SKM-1 treated with dmso at 0.1 percent for 144 hours (cell line): ENCODE measurements around the gene STAT2.
"Not testable (repeated sequence)": the region's sequence is repeated elsewhere in the genome, so short reads cannot be mapped to it uniquely, and the experiment has no call there.

Source experiments
- DNase-seq: peaks from one replicate; lab custom pipeline; 2025; ENCODE audit not compliant: unreplicated experiment; lab: John Stamatoyannopoulos, UW

Gene STAT2

GRCh38 chr12:56362130-56363059, 2.5 kb upstream of the STAT2 start, which contains the start of gene APOF:
Gene APOF (minus strand): TSS chr12:56362857. CDS start chr12:56362745, 112 bp downstream.
- no peak for DNase-seq

- DNase-seq: no peak
These were observed 1.7 kb upstream of the STAT2 start for GRCh38 chr12:56361487-56362129.

GRCh38 chr12:56358836-56359532, 923 bp downstream of the STAT2 start:
- no peak for DNase-seq

GRCh38 chr12:56351325-56351724, 8.6 kb downstream of the STAT2 start:
- no peak for DNase-seq

- no peak for DNase-seq
These were observed 9.2 kb downstream of the STAT2 start for GRCh38 chr12:56350662-56351061.

- no peak for DNase-seq
These were observed 11.1 kb downstream of the STAT2 start for GRCh38 chr12:56348776-56349175.

- not testable (repeated sequence) for DNase-seq
These were observed 12.7 kb downstream of the STAT2 start for GRCh38 chr12:56347255-56347654.

GRCh38 chr12:56346675-56347074, 13.2 kb downstream of the STAT2 start:
- no peak for DNase-seq

GRCh38 chr12:56342290-56342689, 17.6 kb downstream of the STAT2 start:
- DNase-seq: not testable (repeated sequence)

GRCh38 chr12:56341616-56342015, 18.3 kb downstream of the STAT2 start:
- DNase-seq: no peak

GRCh38 chr12:56339158-56339422, 20.8 kb downstream of the STAT2 start:
- no peak for DNase-seq

- no peak for DNase-seq
These were observed 21.4 kb downstream of the STAT2 start, which contains the start of gene IL23A for GRCh38 chr12:56338308-56339157. Gene IL23A (plus strand): TSS chr12:56338884. CDS start chr12:56339045, 161 bp downstream.

GRCh38 chr12:56337753-56338251, 22.1 kb downstream of the STAT2 start:
- no peak for DNase-seq

GRCh38 chr12:56336361-56337167, 23.3 kb downstream of the STAT2 start:
- DNase-seq: peak; percentile 54

- not testable (repeated sequence) for DNase-seq
These were observed 24.4 kb downstream of the STAT2 start for GRCh38 chr12:56335527-56335926.

- DNase-seq: no peak
These were observed 25.5 kb downstream of the STAT2 start for GRCh38 chr12:56334490-56334793.

GRCh38 chr12:56333679-56334489, 26.0 kb downstream of the STAT2 start, which contains the start of gene PAN2:
Gene PAN2 (minus strand): TSS chr12:56334000. CDS start chr12:56333094, 906 bp downstream.
- peak; percentile 77 for DNase-seq

- DNase-seq: no peak
These were observed 26.7 kb downstream of the STAT2 start for GRCh38 chr12:56333197-56333678.
